Suprapubic skin (tissue), 4 donors: ENCODE data around the gene PPP6R2.

Source experiments
- EP300 ChIP-seq: sonication (generic); formaldehyde crosslinking; IDR thresholded peaks from one replicate; pipeline ENCODE4 v1.6.1; 2017; ENCODE audit warnings: antibody characterized with exemption
- POLR2A ChIP-seq, 2 donors: fragments of 450-650 bp; IDR thresholded peaks; one replicate each; pipeline ENCODE4 v1.6.1; 2017; ENCODE audit warnings: antibody characterized with exemption in 2 of 2, mild to moderate bottlenecking in 2 of 2, moderate library complexity in 2 of 2
- POLR2AphosphoS5 ChIP-seq, 3 donors: sonication (generic); formaldehyde crosslinking; IDR thresholded peaks; one replicate each; pipeline ENCODE4 v1.6.1; 2017; ENCODE audit warnings: antibody characterized with exemption in 3 of 3
- TF ChIP-seq, protein P1 (sequence below), 2 donors: fragments of 200-600 bp in 1 of 2; fragments of 450-650 bp in 1 of 2; sonication (generic) in 1 of 2; IDR thresholded peaks; one replicate each; pipeline ENCODE4 v1.5.1; 2016 to 2019; ENCODE audit warnings: antibody characterized with exemption in 2 of 2, mild to moderate bottlenecking in 1 of 2, moderate library complexity in 1 of 2

GRCh38 chr22:50485221-50486131 lies 142.3 kb downstream of the PPP6R2 start:
- TF ChIP-seq, protein P1, sequence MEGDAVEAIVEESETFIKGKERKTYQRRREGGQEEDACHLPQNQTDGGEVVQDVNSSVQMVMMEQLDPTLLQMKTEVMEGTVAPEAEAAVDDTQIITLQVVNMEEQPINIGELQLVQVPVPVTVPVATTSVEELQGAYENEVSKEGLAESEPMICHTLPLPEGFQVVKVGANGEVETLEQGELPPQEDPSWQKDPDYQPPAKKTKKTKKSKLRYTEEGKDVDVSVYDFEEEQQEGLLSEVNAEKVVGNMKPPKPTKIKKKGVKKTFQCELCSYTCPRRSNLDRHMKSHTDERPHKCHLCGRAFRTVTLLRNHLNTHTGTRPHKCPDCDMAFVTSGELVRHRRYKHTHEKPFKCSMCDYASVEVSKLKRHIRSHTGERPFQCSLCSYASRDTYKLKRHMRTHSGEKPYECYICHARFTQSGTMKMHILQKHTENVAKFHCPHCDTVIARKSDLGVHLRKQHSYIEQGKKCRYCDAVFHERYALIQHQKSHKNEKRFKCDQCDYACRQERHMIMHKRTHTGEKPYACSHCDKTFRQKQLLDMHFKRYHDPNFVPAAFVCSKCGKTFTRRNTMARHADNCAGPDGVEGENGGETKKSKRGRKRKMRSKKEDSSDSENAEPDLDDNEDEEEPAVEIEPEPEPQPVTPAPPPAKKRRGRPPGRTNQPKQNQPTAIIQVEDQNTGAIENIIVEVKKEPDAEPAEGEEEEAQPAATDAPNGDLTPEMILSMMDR (IDR thresholded peaks at IDR 0.05): no peak
- TF ChIP-seq POLR2A (IDR thresholded peaks at IDR 0.05) (no peak), EP300 (no peak), POLR2AphosphoS5 (IDR thresholded peaks at IDR 0.05) (no peak)
